Neural cell (in vitro differentiated cells): Measurements from ENCODE around the gene ARHGAP40.

Experiments used
- EP300 ChIP-seq: fragments of 450-650 bp; conservative IDR thresholded peaks from 2 replicates; pipeline ENCODE4 v1.6.1; 2014; ENCODE audit warnings: antibody characterized with exemption, mild to moderate bottlenecking, moderate library complexity; ENCODE audit not compliant: poor library complexity, severe bottlenecking
- EZH2 ChIP-seq: fragments of 200-600, 300-800 bp; shearing (Covaris generic), sonication (generic); IDR thresholded peaks from 2 replicates; pipeline ENCODE4 v1.6.1; 2014; ENCODE audit warnings: antibody characterized with exemption, low read length, borderline replicate concordance, mild to moderate bottlenecking; ENCODE audit not compliant: insufficient read depth, poor library complexity, severe bottlenecking
- MXI1 ChIP-seq: fragments of 450-650 bp; conservative IDR thresholded peaks from 2 replicates; pipeline ENCODE4 v1.6.1; 2014; ENCODE audit warnings: antibody characterized with exemption, mild to moderate bottlenecking; ENCODE audit not compliant: poor library complexity, severe bottlenecking
- POLR2AphosphoS5 ChIP-seq: IDR thresholded peaks from 2 replicates; pipeline ENCODE4 v1.6.1; 2012
- RAD21 ChIP-seq: fragments of 450-650 bp; conservative IDR thresholded peaks from 2 replicates; pipeline ENCODE4 v1.6.1; 2014; ENCODE audit warnings: antibody characterized with exemption, mild to moderate bottlenecking, moderate library complexity
- REST ChIP-seq: IDR thresholded peaks from 2 replicates; pipeline ENCODE4 v1.6.1; 2012; ENCODE audit warnings: borderline replicate concordance
- SMC3 ChIP-seq: fragments of 450-650 bp; conservative IDR thresholded peaks from 2 replicates; pipeline ENCODE4 v1.6.1; 2014; ENCODE audit warnings: antibody characterized with exemption, mild to moderate bottlenecking, moderate library complexity; ENCODE audit not compliant: poor library complexity
- TF ChIP-seq, protein P1 (sequence below): fragments of 450-650 bp; IDR thresholded peaks from 2 replicates; pipeline ENCODE4 v1.5.1; 2014; ENCODE audit warnings: antibody characterized with exemption, mild to moderate bottlenecking, moderate library complexity; ENCODE audit not compliant: poor library complexity, severe bottlenecking

DNA sequence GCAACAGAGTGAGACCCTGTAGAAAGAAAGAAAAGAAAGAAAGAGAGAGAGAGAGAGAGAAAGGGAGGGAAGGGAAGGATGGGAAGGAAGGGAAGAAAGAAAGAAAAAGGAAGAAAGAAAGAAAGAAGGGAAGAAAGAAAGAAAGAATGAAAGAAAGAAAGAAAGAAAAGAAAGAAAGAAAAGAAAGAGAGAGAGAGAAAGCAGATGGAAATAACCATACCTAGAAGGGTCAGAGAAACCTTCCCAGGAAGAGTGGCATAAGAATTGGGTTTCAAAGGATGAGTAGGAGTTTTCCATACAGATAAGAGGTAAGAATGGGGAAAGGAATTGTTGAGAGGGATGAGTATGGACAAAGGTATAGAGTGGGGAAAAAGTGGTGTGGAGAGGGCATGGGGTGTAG is 68.1 kb downstream of the ARHGAP40 start:
- TF ChIP-seq, protein P1, sequence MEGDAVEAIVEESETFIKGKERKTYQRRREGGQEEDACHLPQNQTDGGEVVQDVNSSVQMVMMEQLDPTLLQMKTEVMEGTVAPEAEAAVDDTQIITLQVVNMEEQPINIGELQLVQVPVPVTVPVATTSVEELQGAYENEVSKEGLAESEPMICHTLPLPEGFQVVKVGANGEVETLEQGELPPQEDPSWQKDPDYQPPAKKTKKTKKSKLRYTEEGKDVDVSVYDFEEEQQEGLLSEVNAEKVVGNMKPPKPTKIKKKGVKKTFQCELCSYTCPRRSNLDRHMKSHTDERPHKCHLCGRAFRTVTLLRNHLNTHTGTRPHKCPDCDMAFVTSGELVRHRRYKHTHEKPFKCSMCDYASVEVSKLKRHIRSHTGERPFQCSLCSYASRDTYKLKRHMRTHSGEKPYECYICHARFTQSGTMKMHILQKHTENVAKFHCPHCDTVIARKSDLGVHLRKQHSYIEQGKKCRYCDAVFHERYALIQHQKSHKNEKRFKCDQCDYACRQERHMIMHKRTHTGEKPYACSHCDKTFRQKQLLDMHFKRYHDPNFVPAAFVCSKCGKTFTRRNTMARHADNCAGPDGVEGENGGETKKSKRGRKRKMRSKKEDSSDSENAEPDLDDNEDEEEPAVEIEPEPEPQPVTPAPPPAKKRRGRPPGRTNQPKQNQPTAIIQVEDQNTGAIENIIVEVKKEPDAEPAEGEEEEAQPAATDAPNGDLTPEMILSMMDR, result no peak
- TF ChIP-seq POLR2AphosphoS5 (no peak), EP300 (no peak), REST (no peak), EZH2 (no peak), RAD21 (no peak), SMC3 (no peak), MXI1 (no peak)
